Medulla oblongata (tissue), 1 donor: ENCODE measurements around the gene TSPAN17.
A peak's percentile ranks its signal among the peaks of the same experiment; 100 is the strongest.
"Not testable (repeated sequence)": the region's sequence is repeated elsewhere in the genome, so short reads cannot be mapped to it uniquely, and the experiment has no call there.

Experiments
- DNase-seq: peaks from one replicate; pipeline ENCODE4 v3.0.0-alpha.2; 2015; ENCODE audit errors: extremely low spot score

The TSPAN17 gene

DNA sequence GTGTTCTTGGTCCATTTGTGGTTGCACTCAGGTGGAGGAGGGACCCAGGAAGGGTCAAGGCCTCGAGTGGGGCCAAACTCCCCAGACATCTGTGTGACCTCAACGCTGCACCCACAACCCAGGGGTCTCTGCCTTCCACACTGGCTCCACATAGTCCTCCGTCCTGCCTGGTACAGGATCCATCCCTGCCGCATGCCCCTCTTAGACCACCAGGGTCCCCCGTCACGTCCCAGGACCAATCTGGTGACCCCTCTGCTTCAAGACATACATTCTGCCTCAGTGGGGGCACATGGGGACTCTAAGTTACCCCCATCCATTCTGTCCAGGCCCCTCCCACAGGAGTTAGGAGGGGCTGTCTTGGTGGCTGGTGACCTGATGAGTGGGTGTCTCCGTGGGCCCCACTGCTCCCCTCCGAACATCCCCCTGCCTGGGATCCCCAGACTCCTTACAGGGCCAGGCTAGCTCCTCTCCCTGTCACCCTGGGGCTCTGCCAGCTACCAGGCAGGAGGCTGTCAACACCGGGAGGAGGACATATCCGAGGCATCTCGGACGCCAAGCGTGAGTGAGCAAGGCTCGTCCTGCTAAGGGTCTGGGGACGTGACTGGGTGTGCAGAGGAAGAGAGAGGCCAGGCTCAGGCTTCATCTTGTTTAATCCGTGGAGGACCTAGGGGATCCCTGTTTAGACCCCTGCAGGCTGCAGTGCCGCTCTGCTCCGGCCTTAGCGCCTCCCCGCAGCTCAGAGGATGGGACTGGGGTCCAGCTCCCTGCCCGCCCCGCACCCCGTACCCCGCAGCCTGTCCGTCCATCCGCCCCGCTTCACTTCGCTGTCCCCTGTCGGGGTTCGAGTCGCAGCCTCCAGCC, 32.3 kb downstream of the TSPAN17 start:
- no peak for DNase-seq

DNA sequence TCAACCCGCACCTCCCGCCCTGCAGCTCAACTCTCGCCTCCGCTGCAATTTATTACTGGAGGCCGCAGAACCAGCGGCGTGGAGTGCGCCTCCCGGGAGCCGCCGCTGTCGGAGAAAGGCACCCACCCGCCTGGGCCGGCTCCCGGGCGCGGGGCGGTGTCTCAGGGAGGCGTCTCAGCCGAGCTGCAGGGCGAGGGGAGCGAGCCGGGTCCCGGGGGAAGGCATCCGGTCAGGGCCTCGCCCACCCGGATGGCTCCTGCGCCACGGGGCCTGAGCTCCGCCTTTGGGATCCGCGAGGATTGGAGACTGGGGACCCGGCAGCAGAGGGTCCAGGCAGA, 32.9 kb downstream of the TSPAN17 start:
- no peak for DNase-seq

DNA sequence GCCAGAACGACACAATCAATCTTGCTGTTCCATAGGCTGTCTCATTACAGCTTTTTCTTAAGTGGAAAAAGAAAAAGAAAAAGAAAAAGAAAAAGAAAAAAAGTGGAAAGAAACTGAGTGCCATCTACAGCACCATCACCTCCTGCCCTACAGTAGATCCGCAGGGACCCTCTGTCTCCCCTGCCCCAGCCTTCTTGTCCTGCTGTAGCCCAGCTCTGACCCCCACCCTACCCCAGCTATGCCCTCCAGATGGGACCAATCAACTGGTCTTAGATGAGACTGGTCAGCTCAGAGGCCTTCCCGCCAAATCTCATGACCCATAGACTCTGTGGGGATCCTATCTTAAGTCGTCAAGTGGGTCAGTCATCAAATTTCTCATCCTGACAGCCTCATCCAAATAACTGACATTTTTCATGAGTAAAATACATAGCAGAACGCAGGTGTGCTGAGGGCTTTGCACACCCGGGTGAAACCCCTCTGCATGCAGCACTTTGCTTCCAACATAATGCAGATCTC, 34.8 kb downstream of the TSPAN17 start:
- no peak for DNase-seq

DNA sequence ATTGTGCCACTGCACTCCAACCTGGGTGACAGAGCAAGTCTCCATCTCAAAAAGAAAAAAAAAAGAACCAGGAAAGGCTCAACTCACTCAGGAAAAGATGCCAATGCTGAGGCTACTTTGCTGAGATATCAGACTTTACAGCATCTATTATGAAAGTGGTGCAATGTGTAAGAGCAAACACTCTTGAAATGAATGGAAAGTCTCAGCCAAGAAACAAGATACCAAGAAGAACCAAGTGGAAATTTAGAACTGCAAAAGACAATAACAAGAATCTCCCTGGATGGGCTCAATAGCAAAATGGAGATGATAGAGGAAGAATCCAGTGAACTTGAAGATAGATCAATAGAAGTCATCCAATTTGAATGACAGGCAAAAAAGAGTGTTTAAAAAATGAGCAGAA, 37.7 kb downstream of the TSPAN17 start:
- DNase-seq: no peak

DNA sequence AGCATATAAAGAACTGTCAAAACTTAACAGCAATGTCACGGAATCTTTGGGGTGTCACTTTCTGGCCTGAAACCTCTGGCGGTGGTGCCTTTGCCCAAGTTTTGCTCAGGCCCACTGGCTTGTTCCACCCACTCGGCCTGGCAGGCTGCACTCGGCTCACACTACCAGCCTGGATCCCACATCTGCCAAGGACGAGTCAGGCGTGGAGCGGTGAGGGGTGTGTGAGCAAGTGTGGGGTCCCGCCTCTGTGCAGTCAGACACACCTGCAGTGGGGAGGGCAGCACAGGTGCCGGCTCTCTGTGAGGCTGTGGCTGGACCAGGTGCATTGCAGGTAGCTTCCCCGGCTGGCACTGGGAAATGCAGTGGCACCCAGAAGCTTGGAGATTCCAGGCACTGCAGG, 40.0 kb downstream of the TSPAN17 start:
- no peak for DNase-seq

DNA sequence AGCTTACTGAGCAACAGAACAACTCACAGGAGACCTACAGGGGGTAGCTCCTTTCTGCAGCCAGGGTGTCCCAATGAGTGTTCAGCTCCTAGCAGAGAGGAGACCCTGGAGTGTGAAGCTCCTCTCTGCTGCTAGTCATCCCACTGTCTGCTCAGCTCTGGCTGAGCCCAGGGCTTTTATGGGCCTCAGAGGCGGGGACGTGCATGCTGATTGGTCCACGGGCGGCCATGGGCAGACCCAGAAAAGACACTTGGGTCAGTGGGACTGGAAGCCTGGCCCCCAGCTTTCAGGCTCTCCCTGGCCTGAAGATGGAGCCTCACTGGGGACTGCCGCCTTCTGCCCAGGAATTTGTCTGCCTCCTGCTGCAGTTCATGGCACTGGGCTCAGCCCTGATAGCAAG, 40.6 kb downstream of the TSPAN17 start:
- DNase-seq: no peak

DNA sequence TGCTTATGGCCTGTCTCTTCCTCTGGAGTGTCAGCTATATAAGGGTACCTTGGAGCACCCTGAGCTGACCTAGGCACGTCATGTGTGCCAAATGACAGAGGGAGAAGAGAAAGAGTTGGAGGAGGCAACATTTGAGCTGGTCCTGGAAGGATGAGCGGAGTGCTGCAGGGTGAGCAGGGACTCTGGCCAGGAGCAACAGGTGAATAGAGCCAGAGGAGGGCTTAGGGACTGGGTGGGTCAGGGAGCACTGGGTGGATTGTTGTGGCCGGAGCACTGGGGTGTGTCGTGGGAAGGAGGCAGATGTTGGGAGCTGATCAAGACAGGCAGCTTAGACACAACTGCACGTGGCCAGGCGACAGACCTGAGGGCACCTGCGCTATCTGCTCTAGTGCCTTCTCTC, 43.6 kb downstream of the TSPAN17 start:
- no peak for DNase-seq

DNA sequence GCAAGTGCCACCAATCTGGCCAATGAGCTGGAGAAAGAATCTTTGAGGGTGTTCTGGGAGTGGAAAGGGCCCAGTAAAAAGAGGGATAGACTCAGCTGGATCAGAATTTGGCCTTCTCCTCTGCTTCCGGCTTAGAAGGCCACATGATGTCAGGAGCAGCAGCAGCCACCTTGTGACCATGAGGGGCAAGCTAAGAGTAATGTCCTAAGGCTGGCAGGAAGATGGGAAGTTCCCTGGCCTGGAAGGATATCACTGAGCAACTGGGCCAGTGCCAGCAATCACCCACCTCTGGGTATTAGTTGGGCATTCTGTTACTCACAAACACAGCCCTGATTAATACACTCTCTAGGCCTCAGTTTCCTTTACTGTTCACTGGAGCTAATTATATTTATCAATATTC, 44.2 kb downstream of the TSPAN17 start:
- no peak for DNase-seq

DNA sequence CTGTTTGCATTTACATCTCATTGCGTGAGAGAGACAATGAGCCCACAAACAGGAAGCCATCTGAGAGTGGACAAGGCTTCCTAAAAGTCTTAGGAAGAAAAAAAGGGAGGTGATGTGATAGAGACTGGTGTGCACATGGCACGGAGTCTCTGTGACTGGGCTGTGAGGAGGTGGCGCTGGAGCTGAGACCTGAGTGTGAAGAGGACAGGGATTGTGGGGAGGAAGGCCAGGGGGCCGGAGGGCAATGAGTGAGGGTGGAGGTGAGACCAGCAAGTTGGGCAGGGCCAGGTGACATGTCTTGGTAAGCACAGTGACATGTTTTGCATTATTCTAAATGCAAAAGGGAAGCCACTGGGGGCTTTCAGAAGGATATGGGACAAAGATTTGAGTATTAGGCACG, 45.0 kb downstream of the TSPAN17 start:
- DNase-seq: no peak

DNA sequence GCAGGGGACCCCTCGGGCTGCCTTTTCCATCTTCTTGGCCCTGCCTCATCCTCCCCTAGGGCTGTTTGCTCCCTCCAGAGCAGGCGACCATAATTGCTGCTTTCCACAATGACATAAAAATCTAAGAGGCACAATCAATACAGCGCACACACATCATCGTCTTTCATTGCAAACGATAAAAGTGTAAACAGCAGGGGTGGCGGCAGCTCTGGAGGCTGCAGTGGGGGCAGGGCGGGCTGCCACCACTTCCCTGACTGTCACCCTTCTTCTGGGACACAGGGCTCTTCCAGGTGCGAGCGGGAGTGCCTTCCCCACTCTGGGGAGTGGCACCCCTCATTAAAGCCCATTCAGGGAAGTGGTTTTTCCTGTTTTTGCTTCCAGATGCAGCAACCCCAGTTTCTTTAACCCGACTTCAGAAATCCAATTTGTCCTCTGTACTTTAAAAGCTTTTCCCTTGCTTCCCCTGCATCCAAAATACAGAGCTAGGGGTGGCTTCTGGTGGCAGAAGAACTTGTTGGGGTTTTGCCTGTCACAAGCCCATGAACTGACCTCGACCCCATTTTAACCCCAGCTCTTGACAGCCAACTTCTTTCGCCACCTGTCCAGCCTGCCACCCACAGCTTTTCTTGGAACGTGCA, 45.7 kb downstream of the TSPAN17 start:
- DNase-seq: no peak

DNA sequence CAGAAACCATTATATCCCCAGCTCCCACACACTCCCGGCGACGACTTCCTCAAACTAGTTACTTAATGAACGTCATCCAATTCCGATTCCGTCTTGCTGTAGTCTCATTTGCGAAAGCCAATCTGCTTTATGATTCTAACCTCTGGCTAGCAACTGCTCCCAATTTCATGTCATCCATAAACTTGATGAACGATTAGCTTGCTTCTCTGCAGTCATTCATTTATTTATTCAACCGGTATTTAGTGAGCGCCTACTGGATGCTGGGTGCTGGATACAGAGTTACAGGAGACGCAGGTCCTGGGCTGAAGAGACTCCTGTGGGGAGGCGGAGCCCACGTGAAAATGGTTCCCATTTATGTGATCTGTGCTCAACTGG, 46.2 kb downstream of the TSPAN17 start:
- DNase-seq: no peak

DNA sequence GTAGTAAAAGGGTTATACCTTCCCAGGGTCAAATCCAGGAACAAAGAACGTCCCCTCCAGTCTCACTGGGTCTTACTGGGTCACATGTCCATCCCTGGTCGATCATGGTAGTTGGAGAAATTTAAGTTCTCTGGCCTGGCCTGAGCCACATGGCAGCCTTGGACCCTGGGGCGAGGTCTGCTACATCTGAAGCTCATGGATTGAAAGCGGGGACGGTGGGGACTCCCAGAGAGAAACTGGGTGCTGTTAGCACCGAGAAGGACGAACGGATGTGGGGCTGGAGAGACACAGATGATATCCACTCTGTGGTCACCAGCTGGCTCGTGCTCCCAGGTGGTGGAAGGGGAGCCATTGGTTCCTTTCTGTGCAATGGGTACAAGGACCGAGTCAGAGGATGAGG, 46.9 kb downstream of the TSPAN17 start:
- DNase-seq: no peak

DNA sequence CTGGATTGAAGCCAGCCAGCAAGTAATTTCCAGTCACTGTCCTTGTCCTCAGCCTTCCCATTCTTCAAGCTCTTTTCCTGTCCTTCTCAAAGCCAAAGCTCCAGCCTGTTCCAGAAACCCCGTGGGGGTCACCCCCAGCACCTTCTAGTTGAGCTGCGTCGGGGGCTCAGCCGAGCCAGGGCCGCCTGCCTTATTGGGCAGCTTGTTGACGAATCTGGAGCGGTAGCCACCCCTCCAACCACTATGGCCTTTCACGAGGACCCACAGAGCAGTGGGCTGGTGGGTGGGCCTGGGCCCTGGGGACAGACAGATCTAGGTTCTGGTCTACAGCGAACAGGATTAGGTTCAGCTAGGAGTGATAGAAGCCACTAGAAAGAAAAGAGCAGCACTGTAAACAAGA, 47.3 kb downstream of the TSPAN17 start:
- no peak for DNase-seq

DNA sequence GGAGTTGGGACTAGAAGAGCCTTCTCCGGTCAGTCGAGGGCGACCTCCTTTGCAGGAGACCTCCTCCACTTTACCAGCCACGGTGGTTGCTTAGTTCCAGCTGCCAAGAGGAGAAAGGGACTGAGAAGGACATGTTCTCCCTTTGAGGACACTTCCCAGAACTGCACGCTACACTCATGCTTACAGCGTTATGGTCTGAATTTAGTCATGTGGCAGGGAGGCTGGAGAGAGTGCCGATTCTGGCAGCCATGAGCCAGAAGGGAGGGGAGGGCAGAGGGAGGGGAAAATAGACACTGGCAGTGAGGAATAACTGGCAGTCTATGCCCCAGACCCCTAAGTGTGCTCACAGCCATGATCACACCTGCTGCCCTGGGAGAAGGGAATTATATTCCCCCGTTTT, 47.8 kb downstream of the TSPAN17 start:
- no peak for DNase-seq

DNA sequence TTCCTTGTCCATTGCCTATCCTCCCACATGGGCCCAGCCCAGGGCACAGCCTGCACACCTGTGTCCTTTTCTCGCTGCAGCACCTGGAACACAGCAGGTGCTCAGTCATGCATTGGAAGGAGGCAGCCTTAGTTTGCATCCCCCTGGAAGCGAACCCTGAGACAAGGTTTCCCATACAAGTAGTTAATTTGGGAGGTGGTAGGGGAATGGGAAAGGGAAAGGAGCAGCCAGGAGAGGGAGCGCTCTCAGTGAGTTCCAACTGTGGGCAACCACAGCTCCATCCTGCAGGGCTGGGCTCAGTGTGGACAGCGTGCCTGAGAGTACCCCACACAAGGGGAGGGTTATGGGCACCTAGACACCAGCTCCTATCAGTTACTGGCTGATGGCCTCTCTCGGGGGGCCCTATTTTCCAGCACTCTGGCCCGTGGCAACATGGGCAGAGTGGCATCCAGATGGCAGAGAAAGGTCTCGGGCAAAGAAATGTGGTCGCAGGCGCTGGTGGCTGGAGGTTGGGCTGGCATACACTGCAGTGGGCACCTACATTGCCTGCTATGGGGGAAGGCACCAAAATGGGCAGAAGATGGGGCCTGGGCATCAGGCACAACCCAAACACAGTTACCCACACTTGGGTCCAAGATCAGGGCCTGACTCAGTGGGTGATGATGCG, 50.1 kb downstream of the TSPAN17 start:
- DNase-seq: no peak

DNA sequence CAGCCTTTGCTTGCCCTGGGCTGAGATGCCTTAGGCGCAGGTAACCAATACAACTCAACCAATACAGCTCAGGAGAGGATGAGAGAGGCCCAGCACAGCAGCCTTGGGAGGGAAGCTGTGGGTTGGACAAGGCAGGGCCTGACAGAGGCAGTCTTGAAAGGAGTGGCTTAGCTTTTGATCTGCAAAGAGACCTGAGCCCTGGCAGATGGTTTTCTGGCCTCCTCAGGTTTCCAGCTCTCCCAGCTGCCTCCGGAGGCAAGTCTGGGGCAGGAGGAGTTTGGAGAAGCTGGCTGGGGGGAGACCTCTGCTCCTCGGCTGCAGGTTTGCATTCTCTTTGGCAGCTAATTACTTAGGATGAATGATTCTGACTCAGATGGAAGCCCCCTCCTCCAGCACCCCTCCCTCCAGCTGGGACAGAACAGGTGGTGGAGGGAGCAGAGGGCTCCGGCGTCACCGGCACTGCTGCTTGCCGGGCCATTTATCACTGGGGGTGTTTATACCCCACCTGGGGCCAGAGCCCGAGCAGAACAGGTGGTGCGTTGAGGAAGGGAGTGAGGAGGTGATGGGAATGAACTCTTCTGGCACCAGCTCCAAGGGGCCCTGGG, 50.8 kb downstream of the TSPAN17 start:
- DNase-seq: no peak

DNA sequence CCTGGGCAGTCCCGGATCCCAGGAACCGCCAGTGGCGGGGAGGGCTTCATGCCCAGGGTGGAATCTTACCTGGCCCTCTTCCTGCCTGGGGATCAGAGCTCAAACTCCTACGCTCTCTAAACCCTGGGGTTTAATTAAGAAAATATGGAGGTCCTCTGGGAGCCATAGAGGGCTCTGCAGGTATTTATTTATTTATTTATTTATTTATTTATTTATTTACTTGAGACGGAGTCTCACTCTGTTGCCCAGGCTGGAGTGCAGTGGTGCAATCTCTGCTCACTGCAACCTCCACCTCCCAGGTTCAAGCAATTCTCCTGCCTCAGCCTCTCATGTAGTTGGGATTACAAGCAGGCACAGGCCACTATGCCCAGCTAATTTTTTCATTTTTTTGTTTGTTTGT, 52.2 kb downstream of the TSPAN17 start:
- DNase-seq: not testable (repeated sequence)

DNA sequence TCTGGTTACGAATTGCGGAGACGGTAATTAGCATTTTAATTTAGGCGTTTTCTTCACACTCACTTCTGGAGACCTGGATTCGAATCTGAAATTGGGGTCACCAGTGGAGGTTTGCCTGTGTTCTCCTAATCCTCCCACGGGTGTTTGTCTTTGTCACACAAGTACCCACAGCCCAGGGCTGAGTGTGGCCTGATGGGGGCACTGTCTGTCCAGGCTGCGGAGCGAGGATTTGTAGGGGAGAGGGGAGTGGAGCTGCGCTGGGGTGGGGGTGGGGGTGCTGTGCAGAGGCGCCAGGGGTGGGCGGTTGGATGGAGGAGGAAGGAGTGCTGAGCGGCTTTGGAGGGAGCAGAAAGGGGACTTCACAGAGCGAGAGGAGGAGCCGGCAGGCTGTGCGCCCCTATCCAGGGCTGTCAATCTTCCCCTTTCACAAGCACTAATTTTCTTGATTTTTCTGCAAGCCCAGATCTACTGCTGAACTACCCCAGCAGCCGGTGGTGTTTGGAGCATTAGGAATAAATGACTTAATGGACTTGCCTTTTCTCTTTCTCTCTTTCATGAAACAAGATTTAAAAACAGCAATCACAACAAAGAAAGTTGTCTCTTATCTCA, 53.1 kb downstream of the TSPAN17 start:
- DNase-seq: peak; percentile 14

DNA sequence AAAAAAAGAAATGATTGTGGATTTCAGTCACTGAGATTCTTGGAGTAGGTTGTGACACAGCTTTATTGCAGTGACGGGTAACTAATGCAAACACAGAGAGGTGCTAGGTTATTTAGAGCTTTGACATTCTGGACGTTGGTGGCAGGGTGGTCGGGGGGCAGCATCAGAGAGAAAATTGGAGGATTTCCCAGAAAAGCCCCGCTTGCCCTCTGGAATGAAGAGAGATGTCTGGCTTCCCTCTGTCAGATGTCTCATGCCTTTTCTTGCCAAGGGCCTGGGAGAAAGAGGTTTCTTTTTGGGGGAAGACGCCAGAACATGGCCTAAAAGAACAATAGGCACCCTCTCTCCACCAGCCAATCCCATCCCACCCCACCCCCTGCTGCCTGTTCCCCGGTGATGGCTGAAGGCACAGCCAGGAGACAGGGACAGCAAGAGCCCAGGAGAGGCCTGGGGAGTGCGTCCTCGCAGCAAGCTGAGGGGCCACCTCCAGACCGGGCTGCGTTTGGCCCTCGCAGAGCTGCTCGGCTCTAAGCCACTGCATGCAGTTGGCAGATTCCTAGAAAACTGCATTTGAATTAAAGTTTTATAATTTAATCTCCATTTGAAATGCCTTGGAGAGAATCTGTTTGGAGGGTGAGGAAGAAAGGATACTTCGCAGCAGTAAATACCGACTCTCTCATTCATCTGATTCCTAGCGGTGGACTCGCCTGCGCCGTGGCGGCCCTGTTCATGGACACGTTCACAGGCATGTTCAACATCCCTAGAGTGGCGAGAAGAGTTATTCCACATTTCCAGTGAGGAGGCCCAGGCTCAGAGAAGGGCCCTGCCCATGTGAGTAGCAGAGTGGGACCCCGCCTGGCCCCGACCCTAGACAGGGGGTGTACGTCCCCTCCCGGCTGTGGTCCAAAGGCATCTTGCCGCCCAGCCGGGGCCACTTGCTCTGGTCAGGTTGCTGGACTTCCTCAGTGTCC, 55.7 kb downstream of the TSPAN17 start:
- DNase-seq: no peak

DNA sequence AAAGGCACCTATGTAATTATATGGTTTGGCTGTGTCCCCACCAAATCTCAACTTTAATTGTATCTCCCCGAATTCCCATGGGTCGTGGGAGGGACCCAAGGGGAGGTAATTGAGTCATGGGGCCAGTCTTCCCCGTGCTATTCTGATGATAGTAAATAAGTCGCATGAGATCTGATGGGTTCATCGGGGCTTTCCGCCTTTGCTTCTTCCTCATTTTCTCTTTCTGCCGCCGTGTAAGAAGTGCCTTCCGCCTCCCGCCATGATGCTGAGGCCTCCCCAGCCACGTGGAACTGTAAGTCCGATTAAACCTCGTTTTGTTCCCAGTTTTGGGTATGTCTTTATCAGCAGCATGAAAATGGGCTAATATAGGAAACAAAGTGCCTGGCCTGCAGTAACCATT, 56.6 kb downstream of the TSPAN17 start:
- DNase-seq: no peak

DNA sequence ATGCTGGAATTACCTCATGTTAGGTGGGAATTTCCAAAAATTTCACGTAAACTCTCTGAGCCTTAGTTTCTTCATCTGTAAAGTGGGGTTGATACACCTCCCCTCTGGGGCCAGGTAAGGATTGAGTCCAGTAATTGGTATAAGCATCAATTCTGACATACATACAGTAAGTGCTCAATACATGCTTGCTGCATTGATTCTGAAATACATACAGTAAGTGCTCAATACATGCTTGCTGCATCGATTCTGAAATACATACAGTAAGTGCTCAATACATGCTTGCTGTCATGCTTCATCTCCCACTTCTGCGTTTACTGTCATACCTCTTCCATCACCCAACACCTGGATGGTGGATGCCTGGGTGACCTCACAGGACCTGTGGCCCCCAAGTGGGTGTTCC, 57.1 kb downstream of the TSPAN17 start:
- no peak for DNase-seq
